ENCODE results near the gene SLCO2A1. TPM values are rescaled to one million over a fixed set of nuclear protein-coding genes. Genes with fewer than 3 reads are reported as not detected.

Gene SLCO2A1
- total RNA-seq, 1 donor from 2014 or later = 1.0 TPM

DNA sequence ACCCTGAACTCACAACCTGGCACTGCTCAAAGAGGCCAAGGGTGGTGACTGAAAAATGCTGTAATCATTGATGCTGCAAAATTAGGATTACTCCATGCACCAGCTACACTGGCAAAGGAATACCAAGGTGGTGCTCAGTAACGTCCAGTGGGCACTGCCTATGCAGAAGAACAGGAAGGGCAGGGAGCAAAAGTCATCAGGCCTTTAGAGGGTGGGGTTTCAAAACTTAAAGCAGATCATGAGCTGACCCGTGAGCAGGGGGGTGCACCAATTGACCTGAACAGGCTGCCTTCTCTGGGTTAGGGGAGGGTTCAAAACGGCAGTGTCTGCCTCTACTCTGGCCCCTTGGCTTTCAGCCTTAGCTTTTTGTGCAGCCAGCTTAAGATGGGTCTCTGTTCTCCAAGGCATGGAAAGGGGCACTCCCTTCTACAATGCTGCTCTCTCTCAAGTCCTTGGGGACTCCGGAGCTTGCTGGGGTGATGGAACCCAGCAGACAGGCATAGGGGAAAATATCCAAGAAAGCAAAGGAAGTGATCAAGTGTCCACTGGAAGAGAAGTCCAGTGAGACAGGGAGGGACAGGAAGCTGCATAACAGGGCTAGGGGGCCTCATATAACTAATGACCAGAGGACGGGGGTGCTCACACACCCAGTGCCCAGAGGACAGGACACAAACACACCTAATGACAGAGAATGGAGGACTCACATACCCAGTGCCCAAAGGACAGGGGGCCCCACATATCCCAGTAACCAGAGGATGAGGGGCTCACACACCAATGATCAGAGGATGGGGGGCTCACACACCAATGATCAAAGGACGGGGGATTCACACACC is 145.5 kb downstream of the SLCO2A1 start:
- DNase-seq (ENCODE audit: low read depth) = no peak

DNA sequence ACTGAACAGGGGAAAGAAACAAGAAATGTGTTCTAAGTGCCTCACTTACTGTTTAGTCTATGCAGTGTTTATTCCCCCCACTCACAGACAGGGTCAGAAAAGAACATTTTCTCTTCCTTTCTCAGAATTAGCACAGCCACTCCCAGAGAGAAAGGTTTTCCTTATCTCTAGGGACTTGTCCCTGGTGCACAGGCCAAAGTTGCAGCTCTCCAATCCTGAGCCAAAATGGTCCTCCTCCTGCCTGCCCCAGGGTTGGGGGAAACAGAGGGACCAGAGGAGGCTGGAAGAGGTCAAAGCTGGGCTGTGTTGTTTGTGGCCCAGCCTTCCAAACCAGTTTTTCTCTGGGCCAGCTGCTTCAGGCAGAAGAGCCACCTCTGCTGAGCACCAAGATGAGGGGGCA is 146.1 kb downstream of the SLCO2A1 start:
- no peak for DNase-seq (ENCODE audit: low read depth)

DNA sequence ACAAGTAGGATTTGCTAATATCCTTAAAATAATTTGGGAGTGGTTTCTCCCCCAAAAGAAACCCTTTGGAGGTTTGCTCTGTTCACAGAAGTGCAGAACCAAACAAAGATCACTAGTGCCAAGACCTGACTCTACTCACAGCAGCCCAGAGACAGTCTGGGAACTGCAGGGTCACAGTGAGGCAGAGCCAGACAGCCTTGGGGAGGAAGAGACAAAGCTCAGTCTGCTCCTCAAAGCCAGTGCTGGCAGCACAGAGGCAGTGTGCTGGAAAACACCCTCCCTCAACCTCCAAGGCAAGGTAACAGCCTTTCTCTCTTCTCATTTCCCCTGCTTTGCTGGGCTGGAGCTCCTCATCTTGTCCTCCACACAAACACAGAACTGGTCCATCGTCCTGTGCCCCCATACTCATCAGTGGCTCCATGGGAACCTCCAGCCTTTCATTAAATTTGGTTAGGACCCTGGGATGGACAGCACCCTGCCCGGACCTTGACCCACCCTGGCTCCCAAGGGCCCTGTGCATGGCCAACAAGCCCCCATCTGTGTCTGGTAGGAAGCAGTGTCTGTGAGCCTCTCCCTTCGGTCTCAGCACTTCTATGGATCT is 146.6 kb downstream of the SLCO2A1 start:
- DNase-seq (ENCODE audit: low read depth) = no peak

DNA sequence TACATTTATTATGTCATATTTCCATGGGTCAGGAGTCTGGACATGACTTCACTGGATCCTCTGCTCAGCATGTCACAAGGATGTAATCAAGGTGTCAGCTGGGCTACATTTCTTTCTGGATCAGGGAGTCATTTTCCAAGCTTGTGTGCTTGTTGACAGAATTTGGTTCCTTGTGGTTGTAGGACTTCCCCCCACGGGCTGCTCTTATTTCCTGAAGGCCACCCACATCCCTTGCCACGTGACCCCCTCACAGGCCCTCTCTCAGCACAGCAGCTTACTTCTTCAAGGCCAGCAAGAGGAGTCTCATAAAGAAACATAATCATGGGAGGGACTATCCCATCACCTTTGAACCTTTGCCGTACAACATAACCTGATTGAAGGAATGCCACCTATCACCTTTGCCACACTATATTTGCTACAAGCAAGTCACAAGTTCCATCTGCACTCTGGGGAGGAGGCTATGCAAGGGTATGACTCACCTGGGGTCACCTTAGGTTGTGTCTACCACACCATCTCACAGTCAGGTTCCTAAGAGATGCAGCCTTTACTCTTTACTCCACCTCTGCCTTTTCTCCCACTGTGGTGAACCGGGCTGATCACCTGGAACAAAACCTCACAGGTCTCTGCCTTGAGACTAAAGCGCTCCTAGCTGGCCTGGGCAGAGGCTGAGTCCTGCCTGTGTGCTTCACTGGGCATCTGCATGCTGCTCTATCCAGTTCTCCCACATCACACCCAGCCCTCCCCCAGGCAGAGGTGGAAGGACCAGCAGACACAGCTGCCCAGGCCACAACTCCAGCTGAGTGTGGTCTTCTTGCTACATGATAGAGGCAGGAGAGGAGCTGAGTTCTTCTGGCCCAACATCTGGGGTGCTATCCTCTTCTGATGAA is 147.5 kb downstream of the SLCO2A1 start:
- peak; percentile 27 for DNase-seq (ENCODE audit: low read depth)

DNA sequence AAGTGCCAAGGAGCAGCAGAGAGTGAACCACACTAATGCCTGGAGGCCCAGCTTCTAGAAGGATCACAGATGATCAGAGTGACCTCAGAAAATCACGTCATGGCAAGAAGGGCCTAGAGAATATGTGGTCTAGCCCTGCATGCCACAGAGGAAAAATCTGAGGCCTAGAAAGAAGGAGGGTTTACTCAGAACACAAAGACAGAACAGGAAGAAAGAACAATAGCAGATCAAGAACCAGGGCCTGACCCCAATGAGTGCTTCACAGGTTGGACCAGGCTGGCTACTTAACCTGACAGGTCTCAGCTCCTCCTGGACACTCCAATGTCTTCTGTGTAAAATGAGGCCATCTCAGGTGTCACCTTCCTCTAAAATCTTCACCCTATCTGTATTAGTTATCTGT is 148.2 kb downstream of the SLCO2A1 start:
- DNase-seq (ENCODE audit: low read depth) = no peak

DNA sequence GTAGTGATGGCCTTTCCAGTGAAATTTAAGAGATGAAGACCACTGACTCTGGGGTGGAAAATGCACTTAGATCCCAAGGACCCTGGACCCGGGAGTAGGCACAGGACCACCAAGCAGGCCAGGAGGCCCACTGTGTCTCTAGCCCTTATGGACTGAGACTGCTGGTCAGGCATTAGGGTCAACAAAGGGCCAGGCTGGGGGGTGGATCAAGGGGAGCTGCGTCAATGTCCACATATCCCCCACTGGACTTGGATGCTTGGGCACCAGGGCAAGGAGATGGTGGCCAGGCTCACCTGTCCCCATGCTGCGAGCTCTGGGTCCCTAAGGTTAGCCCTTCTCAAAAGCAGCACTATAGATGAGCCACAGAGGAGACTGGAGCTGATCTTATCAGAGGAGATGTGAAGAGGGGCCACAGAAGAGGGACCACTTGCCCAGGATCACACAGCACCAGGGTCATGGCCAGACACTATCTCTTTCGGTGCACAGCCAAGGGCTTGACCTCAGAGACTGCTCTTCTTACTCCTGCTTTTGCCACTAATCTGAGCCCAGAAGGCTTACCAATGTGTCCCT is 148.8 kb downstream of the SLCO2A1 start:
- DNase-seq (ENCODE audit: low read depth) = no peak

DNA sequence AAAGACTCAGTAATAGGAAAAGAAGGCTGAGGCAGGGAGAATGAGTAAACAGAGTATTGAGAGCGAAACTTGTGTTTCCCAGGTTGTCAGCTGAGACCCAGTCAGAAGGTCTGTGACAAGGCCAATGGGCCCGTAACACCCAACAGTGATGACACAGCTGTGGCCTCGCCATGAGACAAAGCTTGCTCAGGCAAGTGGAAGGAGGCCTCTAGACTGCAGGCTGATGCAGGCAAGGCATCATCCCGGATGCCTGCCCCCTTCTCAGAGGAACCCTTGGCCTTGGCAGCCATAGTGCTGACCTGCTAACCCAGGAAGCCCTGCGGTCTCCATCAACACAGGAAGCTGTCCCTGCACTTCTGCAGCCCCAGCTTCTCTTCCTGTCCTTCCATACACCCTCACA is 149.4 kb downstream of the SLCO2A1 start:
- no peak for DNase-seq (ENCODE audit: low read depth)

DNA sequence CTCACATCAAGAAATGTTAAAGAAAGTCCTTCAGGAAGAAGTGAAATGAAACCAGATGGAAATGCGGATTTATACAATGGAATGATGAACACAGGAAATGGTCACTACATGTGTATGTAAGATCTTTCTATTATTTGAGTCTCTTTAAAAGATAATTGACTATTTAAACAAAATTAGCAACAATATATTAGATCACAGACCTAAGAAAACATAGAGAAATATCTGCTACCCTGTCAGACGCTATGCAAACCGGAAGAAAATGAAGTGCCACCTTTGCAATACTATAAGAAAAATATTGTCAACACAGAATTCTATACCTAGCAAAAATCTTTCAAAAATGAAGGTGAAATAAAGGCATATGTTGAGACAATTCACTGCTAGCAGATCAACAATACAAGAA is 151.2 kb downstream of the SLCO2A1 start:
- DNase-seq (ENCODE audit: low read depth) = no peak

Other genes starting within 250 kb of the SLCO2A1 start
- 64.7 and 120 TPM in 2 replicates for gene SRPRB, start 224.1 kb downstream of the SLCO2A1 start, total RNA-seq
- gene RAB6B, start 134.0 kb downstream of the SLCO2A1 start, total RNA-seq = 4.3 and 5.2 TPM in 2 replicates
- 87.2 and 139 TPM in 2 replicates for gene RYK, start 220.9 kb upstream of the SLCO2A1 start, total RNA-seq